GM21723 (cell line): ENCODE measurements around the gene C3orf18.

Source experiments
- ATAC-seq: cut with Tn5 transposase; IDR thresholded peaks from one replicate; pipeline ENCODE4 v1.9.1; 2021; ENCODE audit warnings: mild to moderate bottlenecking, moderate library complexity; ENCODE audit not compliant: unreplicated experiment

Gene C3orf18

DNA sequence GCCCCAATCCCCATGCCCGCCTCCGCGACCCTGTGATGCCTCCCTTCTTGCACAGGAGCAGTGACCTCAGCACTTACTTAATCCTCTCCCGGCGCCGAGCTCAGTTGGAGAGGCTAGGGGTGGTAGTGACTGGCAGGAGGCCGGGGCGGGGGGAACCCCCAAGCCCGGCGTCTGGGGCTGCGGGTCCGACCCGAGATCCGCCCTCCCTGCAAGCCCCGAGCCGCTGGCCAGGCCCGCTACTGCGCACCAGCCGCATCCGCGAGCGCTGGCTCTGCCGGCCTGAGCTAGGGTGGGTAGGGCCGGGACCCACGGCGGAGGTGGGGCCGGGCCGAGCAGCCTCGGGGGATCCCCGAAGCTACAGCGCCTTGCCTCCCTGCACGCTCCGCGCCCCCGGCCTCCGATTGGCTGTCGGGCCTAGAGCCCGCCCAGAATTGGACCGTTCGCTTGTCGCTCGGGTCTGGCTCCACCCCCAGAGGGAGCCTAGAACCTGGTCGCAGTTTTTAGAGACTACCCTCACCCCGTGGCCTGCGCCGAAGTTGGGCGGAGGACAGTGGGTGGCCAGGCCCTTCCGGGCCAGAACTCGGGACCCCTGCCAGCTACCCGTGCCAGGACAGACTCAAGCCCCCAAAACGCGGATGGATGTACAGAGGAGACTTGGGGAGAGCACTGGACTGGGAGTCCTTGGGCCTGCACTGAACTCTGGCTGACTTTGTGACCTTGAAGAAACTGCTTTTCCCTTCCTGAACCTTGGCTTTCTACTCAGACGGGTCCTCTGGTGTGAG is at the start of gene C3orf18:
Gene C3orf18, minus strand, starts transcription at position 362 of the 782 bp plus-strand sequence. CDS start 2,048 bp downstream, outside the sequence.
- peak; percentile 78 for ATAC-seq

DNA sequence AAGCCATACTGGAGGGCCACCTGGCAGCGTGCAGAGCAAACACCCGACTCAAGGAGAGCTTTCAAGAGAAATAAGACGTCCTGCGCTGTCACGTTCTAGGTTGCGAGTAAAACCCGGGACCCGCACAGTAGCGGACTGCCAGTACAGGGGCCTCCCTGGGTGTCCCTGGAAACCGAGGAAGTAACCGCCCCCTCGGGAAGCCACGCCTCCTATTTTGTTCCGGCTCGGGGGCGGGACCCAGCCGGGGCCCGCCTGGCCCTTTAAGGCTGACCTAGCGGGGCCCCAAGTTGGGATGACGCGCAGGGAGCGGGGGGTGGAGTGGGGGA is 49.2 kb upstream of the C3orf18 start:
- peak; percentile 62 for ATAC-seq

DNA sequence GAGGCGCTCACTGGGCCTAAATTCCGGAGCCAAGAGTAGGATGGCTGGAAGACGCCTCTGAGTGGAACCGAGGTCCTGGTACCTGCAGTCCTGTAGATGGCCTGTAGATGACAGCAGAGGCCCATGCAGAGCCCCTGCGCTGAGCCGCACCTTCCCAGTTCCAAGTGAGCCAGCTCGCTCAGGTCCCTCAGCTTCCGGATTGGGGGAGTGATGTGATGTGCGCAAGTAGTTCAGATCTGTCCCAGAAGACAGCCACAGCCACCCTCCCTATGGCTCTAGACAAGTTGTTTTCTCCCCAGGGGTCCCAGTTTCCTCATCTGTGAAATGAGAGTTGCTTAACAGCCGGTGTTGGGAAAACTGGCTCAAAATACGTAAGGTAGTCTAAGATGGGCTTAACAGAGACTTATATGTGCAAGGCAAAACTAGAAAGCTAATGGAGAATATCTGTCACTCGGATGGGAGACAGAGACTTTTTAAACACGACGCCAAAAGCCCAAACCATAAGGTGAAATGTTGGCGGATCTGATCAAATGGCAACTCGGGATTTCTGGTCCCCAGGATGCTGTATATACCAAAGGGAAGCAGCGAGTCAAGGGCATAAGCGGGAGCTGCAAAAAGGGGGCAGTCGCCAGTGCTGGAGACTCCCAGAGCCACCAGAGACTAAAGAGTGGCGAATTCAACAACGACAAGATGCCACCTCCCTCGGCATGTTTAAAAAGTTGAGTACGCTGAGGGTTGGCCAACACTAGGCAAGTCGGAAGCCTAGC is 48.6 kb upstream of the C3orf18 start:
- ATAC-seq, result peak; percentile 40

DNA sequence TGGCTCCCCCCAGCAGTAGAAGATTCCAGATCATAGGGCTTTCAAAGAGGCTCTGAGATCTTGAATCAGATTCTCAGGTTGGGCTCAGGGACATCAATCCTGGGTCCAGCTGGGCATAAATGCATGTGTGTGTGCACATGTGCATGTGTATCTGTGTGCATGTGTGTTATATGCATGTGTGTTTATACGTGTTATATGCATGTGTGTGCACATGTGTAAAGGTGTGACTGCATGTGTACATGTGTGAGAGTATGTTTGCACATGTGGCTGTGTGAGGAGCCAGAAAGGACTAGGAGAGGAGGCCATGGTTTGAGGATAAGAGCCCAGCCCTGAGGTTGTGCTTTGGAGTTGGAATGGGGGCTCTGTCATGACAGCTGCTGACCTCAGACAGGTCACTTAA is 47.6 kb upstream of the C3orf18 start:
- no peak for ATAC-seq

DNA sequence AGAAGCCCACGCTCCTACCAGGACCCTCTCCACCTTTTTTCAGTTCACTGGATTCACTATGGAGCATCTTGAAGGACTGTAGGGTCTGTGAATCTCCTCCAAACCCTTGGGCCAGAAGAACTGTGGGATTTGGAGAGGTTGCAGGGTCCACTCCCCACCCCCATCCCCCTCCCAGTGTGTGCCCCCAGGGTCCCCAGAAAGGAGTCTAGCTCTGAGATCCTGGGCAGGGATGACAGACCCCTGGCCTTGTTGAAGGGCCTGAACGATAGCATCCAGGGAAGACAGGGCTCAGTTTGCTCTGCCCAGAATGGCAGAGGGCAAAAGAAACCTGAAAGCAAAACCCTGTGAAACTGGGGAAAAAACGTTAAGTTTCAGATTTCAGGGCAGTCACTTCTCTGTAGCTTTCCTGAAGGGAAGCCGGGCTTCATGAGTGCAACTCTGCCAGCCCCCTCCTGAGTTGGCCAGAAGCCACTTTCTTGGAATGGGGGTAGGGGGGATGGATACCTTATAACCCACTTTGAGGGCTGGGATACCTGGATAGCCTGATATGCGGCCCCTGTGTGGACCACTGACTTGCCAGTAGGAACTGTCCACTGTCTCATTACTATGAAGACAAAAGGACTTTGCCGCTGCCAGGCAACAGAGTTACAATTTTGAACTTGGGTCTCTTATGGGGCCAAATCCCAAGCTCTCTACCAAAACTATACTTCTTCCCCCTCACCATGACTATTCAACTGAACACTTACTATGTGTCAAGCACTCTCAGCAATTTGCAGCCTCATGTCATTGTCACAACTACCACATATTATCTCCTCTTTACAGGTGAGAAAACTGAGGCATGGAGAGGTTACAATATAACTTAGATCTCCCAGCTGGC is 45.7 kb upstream of the C3orf18 start:
- ATAC-seq, result no peak

DNA sequence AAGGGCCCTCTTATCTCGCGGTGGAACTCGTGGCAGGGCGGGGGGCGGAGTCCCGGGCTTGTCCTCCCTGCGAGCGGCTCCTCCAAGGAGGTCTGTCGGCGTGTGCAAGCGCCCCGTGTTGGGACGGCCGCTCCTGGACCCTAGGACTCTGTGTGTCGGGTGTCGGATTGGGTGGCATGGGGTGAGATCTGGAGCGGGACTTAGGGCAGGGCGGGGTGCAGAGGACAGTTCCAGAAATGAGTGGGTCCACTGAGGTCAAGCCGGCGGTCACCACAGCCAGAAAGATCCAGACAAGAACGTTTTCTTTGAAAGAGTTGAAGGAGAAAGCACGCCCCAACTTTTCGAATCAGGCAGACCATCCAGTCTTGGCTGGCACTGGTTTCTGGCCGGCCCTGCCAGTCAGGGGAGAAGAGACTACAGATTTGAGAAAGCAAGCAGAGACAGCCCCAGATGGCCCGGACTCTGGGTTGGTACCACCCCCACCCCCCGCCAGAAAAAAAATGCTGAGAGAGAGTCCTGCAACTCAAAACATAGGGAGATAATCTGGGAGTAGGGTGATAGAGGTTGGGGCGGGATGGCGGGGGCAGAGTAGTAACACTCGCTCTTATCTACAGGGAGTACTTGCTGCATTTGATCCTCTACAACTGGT is 44.8 kb upstream of the C3orf18 start:
- ATAC-seq, result peak; percentile 8

DNA sequence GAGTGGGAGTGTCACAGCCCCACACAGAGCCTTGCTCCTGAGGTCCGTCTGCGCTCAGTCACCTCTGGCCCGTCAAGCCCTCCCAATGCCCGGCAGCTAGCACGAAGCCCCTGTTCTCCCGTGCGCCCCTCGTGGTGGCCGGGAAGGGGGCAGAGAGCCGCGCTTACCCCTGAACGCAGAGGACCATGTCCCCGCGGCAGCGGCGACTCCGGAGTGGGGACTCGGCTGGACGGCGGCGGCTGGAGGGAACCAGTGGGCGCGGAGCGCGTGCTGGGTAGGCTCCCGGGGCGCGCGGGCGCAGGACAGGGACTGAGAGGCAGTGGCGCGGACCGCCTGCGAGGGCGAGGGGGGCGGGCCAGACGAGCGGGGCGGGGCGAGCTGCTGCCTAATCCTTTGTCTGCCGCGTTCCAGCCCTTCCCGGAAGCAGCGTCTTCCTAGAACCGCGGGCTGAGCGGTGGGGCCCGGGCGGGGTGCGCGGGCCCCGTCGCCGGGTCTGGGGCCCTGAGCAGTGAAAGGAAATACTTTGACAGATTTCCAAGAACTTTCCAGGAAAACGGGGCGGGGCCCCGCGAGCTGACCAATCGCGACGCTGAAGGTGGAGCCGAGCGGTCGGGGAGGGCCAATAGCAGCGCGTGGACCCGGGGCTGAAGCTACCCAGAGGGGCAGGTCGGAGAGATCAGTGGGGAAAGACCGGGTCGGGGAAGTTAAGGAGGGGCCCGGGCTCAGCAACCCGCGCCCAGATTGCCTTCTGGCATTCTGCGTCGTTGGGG is 44.1 kb upstream of the C3orf18 start, which contains the start of gene CISH:
Gene CISH, minus strand, starts transcription at position 311 of the 770 bp plus-strand sequence. Its CDS starts 124 bp downstream, at position 187.
- peak; percentile 76 for ATAC-seq

DNA sequence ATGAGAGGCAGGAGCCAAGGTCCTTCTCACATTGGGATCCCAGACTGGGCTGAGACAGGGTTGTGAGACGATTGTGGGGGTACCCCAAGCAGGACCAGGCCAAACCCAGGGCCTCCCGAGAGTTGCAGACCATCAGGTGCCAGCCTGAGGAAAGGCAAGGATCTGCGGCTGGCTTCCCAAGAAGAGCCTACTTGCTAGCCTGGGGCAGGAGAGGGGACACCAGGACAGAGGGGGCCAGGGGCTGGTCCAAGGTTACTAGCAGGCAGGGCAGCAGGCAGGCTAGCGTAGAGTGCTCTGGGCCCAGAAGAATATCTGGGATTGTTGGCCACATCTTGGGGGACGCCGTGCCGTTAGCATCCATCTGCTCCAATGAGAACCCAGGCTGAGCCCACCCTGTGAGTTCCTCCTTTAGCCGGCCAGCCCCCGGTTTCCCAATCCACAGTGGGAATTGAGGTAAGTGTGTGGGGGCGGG is 43.5 kb upstream of the C3orf18 start:
- no peak for ATAC-seq

DNA sequence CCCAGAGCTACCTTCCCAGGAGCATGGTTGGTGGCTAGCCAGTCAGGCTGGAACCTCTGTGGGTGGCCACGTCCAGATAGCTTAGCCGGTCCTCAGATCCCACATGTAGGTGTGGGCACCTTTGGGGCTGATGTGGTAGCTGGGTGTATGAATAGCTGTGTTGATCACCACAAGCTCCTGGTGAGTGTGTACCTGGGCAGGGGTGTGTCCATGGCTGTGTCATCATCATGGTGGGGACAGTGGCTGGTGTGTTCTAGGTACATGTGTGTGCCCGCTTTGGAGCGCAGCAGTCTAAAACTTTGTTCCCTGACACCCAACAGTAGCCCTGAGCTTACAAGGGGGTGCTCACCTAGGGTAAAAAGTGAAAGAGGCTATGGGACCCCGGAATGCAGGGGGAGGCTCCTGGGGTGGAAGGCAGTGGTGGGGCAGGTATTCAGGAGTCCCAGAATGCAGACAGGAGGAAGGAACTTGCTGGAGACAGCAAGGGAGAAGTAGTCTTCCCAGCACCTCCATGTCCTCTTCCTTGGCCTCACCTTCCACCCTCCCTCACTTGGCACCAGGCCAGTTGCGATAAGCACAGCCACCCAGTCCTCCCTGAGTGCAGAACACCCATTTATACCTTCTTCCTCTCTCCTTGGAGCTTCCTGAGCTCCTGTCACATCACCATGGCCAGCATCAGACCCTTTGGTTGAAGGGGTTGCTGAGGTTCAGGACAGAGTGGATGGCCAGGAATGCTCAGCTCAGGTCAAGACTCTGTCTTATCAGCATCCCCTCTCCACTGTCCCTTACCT is 42.8 kb upstream of the C3orf18 start:
- ATAC-seq, result no peak

DNA sequence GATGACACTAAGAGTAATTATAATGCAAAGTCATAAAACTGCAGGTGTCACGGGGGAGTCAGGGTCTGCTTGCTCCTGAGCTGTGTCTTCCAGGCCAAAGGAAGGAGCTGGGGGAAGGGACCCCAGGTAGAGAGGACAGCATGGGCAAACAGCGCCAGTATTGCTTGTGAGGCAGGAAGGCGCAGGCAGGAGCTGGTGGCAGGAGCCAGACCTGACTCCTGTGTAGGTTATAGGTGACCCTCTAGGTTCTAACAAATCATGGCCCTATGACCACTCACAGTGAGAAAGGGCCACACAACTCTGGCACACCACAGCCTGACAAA is 42.2 kb upstream of the C3orf18 start:
- ATAC-seq, result no peak

DNA sequence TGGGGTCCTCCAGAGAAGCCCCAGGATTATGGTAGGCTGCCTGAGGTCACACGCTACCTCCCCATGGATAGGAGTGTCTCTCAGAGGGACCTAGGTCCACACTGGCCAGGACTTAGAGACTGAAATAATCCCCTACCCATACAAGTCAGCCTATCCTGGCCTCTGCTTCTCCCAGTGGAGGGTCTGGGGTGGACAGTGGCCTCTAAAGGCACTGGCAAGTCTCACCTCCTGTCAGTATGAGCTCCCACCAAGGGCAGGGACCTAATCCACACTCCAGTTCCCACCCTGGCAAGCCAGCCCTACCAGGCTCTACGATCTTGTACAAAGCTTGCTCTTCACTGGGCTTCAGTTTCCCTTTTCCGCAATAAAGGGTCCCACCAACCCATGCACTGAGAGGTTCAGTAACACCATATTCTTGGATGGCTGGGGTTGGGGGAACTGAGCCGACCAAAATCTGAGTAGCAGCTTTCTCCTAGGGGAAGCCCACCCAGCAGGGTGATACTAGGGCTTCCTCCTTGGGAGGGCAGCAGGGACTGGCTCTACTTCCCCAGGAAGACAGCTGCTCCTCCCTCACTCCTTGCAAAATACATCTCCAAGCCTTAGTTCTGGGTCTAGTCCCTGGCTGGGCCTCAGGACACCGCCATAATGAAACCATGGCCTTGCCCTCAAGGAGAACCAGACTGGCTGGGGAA is 41.7 kb upstream of the C3orf18 start:
- no peak for ATAC-seq

DNA sequence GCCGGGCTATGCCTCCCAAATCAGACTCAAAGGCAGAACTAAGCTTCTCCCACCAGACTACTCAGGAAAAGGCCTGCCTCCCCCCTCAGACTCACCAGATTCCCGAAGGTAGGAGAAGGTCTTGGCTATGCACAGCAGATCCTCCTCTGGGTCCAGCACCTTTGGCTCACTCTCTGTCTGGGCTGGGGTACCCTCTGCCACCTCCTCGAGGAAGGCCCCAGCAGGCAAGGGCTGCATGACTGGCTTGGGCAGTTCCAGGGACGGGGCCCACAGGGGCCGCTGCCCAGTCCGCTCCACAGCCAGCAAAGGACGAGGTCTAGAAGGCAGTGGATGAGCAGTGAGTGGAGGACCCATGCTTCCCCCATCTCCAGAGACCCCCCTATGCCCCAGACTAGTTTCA is 40.7 kb upstream of the C3orf18 start:
- no peak for ATAC-seq

DNA sequence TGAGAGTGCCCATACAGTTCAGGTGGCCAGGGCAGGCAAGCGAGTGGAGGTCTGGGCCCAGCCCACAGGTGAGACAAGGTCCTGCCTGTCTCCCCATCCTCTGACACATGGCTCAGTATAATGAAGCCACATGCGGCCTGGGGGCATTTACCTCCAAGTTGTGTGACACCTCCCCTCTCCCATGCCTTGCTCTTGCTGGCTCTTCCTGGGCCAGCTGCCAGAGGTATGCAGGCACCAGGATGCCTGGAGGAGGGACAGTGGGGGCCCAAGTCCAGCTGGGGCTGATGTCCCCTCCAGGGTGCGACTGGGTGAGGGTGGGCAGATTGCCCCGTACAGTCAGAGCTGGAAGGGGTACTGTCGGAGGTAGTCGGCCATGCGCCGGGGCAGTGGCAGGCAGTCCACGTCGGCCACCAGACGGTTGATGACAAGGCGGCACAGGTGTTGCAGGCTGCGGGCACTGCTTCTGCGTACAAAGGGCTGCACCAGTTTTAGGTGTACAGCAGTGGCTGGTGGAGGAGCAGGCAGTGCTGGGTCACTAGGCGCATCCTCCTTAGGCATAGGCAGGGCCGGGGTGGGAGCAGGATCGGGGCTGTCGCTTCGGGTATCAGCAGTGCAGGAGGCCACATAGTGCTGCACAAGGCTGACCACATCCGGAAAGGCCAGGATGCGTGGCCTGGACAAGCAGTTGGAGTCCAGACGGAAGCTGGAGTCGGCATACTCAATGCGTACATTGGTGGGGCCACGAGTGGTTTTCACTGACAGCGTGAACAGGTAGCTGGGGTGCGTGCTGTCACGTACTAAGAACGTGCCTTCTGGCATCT is 39.9 kb upstream of the C3orf18 start:
- no peak for ATAC-seq

DNA sequence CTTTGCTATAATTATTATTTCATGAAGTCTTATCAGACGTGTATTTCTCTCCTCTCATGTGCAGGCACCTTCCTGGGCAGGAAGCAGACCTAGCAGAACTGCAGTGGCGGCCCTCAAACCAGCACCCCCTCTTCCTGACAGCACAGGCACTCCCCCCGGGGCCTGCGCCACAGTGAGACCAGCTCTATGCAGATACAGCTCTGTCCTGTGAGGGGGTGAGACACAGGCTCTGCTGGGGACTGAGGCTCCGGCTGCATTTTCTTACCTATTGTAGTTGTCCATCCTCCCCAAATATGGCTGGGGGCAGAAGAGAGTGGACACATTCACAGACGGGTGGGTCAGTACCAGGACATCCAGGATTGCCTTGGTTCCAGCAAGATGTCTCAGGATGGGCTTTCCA is 39.0 kb upstream of the C3orf18 start:
- ATAC-seq, result no peak

DNA sequence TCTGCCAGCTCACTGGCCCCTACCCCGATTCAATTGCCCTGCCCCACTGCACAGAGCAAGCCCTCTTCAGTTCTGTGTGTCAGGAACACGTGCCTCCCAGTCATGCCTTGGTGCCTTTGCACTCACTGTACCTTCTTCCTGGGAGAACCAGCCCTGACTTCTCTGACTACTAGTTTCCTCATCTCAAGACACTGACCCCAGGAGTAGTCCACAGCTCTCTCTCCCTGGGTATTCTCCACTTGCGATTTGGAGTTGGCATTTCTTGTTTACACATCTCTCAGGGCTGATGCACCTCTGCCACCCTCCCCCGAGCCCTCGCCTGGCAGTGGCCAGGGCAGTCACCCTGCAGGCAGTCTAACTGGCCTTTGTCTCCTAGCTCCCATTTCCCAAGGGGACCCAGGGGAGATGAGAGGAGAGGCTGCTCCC is 38.4 kb upstream of the C3orf18 start:
- ATAC-seq, result no peak

DNA sequence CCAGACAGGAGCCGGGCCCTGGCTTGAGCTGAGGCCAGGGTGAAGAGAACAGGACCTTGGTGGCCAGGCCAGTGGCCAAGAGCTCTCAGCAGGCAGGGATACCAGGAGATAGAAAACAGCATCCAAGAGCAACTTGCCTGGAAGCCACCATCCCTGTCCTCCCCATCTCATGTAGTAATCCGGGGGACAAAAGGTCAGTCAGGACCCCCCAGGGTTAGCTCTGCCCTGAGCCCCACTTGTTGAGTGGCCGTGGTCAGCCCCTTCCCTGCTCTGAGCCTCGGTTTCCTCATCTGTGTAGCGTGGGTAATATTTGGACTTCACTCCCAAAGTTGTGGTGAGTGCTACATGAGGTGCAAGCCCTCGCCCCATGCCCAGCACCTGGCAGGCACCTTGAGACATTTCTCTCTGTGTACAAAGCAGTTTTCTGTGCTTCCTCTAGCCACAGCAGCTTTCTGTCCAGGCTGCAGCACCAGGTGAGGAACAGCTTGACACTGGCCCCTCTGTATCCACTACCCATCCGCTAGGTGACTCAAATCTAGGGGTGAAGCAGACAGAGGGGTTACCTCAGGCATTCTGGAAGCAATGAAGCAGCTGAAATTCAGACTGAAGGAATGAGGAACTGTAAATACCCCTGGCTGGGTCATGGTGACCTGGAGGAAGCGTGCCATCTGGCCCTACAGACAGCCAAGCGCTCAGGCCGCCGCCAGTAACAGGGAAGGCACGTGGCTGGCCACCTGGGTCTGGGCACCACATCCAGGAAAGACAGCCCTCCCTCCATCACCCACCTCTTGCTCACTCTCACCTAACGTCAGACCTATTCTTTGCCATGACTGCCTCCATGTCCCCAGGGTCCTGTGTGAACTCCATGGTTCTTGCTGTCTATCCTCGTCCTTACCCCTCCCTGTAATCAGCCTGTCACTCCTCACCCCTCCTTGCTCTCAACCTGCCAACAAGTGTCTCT is 37.4 kb upstream of the C3orf18 start:
- ATAC-seq, result no peak
